DND-41 (cell line): ENCODE results near the gene THRB.

Source experiments
- CTCF ChIP-seq: IDR thresholded peaks from 2 replicates; pipeline ENCODE4 v1.5.1; 2012; ENCODE audit warnings: borderline replicate concordance, low read length, moderate library complexity, mild to moderate bottlenecking; ENCODE audit not compliant: poor library complexity, severe bottlenecking; ENCODE audit errors: extremely low read depth
- EZH2 ChIP-seq: IDR thresholded peaks from 3 replicates; pipeline ENCODE4 v1.6.1; 2012; ENCODE audit warnings: borderline replicate concordance, low read depth, mild to moderate bottlenecking, moderate library complexity, low read length, inconsistent platforms; ENCODE audit not compliant: severe bottlenecking

- TF ChIP-seq EZH2 (no peak), CTCF (no peak)
Measured at GRCh38 chr3:24523215-24523614, 28.6 kb upstream of the THRB start.
